ENCODE results near the gene EDEM3.

The EDEM3 gene

GRCh38 chr1:184775885-184776284 is 21.2 kb upstream of the EDEM3 start:
- no peaks in the 10 kb centered on the region for H3K36me3 ChIP-seq
- no peak for TF ChIP-seq CTCF (IDR thresholded peaks at IDR 0.05)
- H3K27ac ChIP-seq: no peak overlapping the region
- peaks cover 0 to under 1% of the 10 kb centered on the region in 2 experiments for H3K4me1 ChIP-seq (ENCODE audit: control insufficient read depth in 1 of 2, insufficient read depth in 1 of 2, low read depth in 1 of 2, low read length in 1 of 2)
- H3K27me3 ChIP-seq: no peaks in the 10 kb centered on the region
- no peak overlapping the region for H3K4me3 ChIP-seq (ENCODE audit: low read depth in 1 of 2, low read length in 1 of 2)
- H3K9me3 ChIP-seq: no peaks in the 10 kb centered on the region

GRCh38 chr1:184775329-184775728 is 20.7 kb upstream of the EDEM3 start:
- Histone ChIP-seq H3K4me3 (ENCODE audit: low read depth in 1 of 2, low read length in 1 of 2) (no peak overlapping the region), H3K36me3 (no peaks in the 10 kb centered on the region), H3K27me3 (no peaks in the 10 kb centered on the region), H3K27ac (no peak overlapping the region), H3K4me1 (ENCODE audit: control insufficient read depth in 1 of 2, insufficient read depth in 1 of 2, low read depth in 1 of 2, low read length in 1 of 2) (peaks cover 0 to 5% of the 10 kb centered on the region in 2 experiments), H3K9me3 (no peaks in the 10 kb centered on the region)
- no peak for TF ChIP-seq CTCF (IDR thresholded peaks at IDR 0.05)

GRCh38 chr1:184773762-184774320 is 19.2 kb upstream of the EDEM3 start:
- Histone ChIP-seq H3K4me3 (ENCODE audit: low read depth in 1 of 2, low read length in 1 of 2) (no peak overlapping the region), H3K27me3 (no peaks in the 10 kb centered on the region), H3K36me3 (no peaks in the 10 kb centered on the region), H3K9me3 (no peaks in the 10 kb centered on the region), H3K4me1 (ENCODE audit: control insufficient read depth in 1 of 2, insufficient read depth in 1 of 2, low read depth in 1 of 2, low read length in 1 of 2) (peaks cover 0 to 7% of the 10 kb centered on the region in 2 experiments), H3K27ac (no peak overlapping the region)
- no peak for TF ChIP-seq CTCF (IDR thresholded peaks at IDR 0.05)

GRCh38 chr1:184771190-184771691 is 16.6 kb upstream of the EDEM3 start:
- no peaks in the 10 kb centered on the region for H3K9me3 ChIP-seq
- H3K27me3 ChIP-seq: no peaks in the 10 kb centered on the region
- no peak overlapping the region for H3K27ac ChIP-seq
- no peaks in the 10 kb centered on the region for H3K36me3 ChIP-seq
- no peak for TF ChIP-seq CTCF (IDR thresholded peaks at IDR 0.05)
- no peak overlapping the region for H3K4me3 ChIP-seq (ENCODE audit: low read depth in 1 of 2, low read length in 1 of 2)
- peaks cover 0 to 7% of the 10 kb centered on the region in 2 experiments for H3K4me1 ChIP-seq (ENCODE audit: control insufficient read depth in 1 of 2, insufficient read depth in 1 of 2, low read depth in 1 of 2, low read length in 1 of 2)

- H3K27ac ChIP-seq: no peak overlapping the region
These were observed 15.7 kb upstream of the EDEM3 start for GRCh38 chr1:184770181-184770979.

More at GRCh38 chr1:184770181-184770979, 15.7 kb upstream of the EDEM3 start:
- TF ChIP-seq CTCF (IDR thresholded peaks at IDR 0.05): no peak
- Histone ChIP-seq H3K9me3 (no peaks in the 10 kb centered on the region), H3K36me3 (no peaks in the 10 kb centered on the region), H3K4me1 (ENCODE audit: control insufficient read depth in 1 of 2, insufficient read depth in 1 of 2, low read depth in 1 of 2, low read length in 1 of 2) (peaks cover 0 to 7% of the 10 kb centered on the region in 2 experiments), H3K27me3 (no peaks in the 10 kb centered on the region), H3K4me3 (ENCODE audit: low read depth in 1 of 2, low read length in 1 of 2) (no peak overlapping the region)
